Measurements from ENCODE around the gene OVCH1.

The OVCH1 gene, protein sequence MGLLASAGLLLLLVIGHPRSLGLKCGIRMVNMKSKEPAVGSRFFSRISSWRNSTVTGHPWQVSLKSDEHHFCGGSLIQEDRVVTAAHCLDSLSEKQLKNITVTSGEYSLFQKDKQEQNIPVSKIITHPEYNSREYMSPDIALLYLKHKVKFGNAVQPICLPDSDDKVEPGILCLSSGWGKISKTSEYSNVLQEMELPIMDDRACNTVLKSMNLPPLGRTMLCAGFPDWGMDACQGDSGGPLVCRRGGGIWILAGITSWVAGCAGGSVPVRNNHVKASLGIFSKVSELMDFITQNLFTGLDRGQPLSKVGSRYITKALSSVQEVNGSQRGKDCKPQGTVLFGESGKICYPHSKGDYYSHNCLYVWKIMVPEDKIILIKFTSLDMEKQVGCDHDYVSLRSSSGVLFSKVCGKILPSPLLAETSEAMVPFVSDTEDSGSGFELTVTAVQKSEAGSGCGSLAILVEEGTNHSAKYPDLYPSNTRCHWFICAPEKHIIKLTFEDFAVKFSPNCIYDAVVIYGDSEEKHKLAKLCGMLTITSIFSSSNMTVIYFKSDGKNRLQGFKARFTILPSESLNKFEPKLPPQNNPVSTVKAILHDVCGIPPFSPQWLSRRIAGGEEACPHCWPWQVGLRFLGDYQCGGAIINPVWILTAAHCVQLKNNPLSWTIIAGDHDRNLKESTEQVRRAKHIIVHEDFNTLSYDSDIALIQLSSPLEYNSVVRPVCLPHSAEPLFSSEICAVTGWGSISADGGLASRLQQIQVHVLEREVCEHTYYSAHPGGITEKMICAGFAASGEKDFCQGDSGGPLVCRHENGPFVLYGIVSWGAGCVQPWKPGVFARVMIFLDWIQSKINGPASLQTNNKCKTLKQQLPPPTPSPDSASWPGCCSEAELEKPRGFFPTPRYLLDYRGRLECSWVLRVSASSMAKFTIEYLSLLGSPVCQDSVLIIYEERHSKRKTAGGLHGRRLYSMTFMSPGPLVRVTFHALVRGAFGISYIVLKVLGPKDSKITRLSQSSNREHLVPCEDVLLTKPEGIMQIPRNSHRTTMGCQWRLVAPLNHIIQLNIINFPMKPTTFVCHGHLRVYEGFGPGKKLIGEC
- 0.07 to 14.2 (median 1.9) reads per million in 18 experiments for total RNA-seq

DNA sequence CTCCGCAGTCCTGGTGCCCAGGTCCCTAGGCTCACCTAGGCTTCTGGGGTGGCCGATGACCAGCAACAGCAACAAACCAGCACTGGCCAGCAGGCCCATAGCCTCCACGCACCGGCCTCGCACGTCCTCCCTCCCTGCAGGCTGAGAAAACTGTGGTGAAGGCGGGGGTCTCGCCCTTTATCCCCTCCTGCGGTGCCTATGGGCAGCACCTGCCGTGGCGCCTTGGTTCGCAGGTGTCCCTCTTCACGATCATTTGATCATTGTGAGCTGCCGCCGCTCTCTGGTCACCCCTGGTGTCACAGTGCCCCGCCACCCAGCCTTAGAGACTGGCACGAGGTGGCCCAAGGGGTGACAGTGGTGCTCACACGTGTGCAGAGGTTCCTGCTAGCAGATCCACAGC lies at the start of gene OVCH1:
Gene OVCH1 (minus strand): TSS at position 99 of the 400 bp plus-strand sequence. CDS start 0 bp downstream, at position 99.
- no peak for DNase-seq

- no peak for DNase-seq
These were observed 49.7 kb upstream of the OVCH1 start for GRCh38 chr12:29547151-29547632.

GRCh38 chr12:29546000-29546399 lies 48.5 kb upstream of the OVCH1 start:
- no peak for DNase-seq

GRCh38 chr12:29545102-29545467 lies 47.6 kb upstream of the OVCH1 start:
- no peak for DNase-seq

- DNase-seq, result no peak
These were observed 47.1 kb upstream of the OVCH1 start for GRCh38 chr12:29544428-29545101.

GRCh38 chr12:29543036-29543435 lies 45.5 kb upstream of the OVCH1 start:
- no peak for DNase-seq

DNA sequence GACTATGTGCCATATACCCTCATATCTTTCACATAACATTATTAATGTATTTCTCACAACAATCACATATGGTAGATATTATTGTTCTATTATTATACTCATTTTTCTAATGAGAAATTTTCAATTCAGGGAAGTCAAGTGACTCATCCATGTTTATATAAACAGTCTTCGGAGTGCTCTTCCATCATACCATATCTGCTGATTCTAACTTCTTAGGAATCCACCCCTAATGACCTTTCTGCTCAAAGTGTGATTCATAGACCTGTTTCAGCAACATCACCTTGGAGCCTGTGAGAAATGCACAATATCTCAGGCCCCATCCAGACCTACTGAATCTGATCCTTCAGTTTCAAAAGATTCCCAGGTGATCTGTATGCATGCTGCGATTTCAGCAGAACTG lies 39.8 kb upstream of the OVCH1 start:
- no peak for DNase-seq

- DNase-seq, result no peak
These were observed 37.4 kb upstream of the OVCH1 start for GRCh38 chr12:29534935-29535334.

GRCh38 chr12:29533815-29534489 lies 36.5 kb upstream of the OVCH1 start:
- no peak for DNase-seq

GRCh38 chr12:29531471-29531870 lies 34.0 kb upstream of the OVCH1 start:
- no peak for DNase-seq

- DNase-seq, result no peak
These were observed 33.0 kb upstream of the OVCH1 start for GRCh38 chr12:29530436-29530835.

DNA sequence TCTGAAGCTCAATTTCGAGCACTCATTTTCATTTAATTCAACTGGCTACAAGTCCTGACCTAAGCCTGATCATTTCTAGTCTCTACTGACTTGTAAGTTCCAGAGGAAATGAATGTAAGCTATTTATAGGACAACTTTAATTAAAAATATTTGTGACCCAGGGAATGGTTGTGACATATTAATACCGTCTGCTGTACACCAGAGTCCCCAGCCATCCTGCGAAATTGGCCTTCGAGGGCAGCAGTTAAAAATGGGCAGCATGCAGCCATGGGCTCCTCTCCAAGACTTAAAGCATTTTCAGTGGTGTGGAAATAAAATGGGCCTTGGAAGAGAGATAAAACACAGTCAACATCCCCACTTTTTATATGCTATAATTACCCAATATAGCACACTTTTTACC lies 30.7 kb upstream of the OVCH1 start:
- no peak for DNase-seq

DNA sequence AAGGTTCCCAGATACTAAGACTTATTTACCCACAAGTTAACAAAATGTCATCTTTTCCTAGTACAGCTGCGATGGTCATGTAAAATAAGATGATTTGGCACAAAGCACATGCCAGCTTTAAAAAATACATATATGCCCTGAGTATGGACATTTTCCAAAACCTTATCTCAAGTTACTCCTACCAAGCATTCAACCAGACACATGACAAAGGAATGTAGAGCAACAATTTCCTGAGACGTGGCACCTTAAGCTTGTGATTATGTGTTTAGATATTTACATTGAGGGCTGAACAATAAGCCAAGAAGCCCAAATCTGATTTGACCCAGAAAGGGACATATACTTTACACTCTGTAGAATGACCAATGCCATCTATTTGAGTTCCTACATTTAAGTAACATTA lies 24.5 kb upstream of the OVCH1 start:
- DNase-seq, result no peak

- DNase-seq, result peak; percentile 28 to 50
These were observed 22.2 kb upstream of the OVCH1 start for GRCh38 chr12:29519585-29520182.

GRCh38 chr12:29518407-29518806 lies 20.9 kb upstream of the OVCH1 start:
- DNase-seq, result no peak

DNA sequence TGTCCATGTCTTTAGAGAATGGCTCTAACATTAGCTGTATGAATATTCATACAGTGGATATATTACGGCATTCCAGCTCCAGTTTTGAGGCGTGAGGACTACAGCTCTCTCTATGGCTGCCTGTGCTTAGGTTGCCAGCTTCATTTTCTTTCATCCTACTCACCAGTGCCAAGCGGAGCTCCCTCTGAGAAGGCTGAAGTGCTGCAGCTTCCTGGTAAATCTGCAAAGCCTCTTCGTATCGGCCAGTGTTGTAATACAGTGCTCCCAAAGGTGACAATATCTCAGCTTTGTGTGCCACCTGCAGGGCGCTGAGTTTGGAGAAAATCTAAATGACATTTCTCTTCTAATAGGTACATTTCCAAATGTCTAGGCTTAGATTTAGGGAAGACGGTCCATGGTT lies 19.8 kb upstream of the OVCH1 start:
- DNase-seq, result no peak

GRCh38 chr12:29516431-29516875 lies 19.0 kb upstream of the OVCH1 start:
- no peak for DNase-seq

DNA sequence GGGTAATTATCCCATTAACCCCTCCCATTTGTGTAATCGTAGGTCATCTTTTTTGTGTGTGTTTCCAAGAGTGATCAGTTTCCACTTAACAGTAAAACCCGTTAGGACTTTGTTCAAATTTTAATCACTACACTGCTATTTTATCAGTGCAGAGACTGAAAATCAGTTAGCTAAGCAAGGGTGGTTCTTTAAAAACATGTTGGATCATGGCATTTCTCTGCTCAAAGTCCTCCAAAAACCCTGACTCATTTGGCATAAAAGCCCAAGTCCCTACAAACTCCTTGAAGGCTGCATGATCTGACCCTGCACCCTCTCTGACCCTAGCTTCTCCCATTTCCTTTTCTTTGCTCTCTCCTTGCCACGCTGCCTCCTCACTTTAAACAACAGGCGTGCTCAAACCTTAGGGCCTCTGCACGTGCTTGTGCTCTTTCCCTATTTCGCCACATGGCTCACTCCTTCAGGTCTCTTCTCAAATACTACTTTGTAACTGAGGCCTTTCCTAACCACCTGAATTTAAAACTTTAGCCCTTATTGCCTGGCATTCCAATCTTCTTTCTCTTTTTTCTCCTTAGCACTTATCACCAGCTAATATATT lies 13.2 kb upstream of the OVCH1 start:
- no peak for DNase-seq

DNA sequence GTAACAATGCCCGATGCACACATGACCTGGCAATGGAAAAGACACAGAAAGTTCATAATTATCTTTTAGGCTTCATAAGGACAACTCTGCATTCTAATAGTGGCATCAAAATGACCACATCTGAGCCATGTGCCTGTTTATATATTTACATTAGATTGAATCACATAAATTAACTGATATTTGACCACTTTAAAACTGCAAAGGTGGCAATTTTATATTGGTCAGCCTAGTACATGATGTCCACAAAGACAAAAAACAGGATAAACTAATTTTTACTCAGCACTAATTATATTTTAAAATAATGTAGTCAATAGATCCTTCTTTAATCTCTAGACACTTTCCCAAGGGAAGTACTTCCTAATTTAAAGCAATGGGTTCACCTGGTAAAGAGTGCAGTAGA lies 12.0 kb upstream of the OVCH1 start:
- no peak for DNase-seq

GRCh38 chr12:29508949-29509348 lies 11.5 kb upstream of the OVCH1 start:
- DNase-seq, result no peak

DNA sequence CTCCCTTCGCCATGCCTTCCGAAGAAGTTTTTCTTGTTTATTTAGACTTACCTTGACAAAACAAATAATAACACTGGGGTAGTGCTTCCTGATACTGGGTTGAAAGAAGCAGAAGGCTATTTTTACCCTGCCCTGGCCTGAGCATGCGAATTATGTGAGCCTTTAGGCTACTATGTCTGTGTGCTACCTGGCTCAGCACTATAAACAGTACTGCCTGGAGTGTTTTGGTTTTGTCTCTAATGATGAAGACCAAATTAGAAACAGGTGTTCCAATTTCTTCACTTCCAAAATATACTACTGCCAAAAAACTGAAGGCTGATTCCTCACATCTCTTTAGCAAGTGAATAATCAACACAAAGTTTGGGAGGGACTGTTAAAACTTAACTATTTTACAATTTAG lies 7.6 kb upstream of the OVCH1 start:
- no peak for DNase-seq
